GM11168 (cell line): ENCODE results near the gene CFAP251.
"Not testable (repeated sequence)": the region's sequence is repeated elsewhere in the genome, so short reads cannot be mapped to it uniquely, and the experiment has no call there.

Experiments used
- in situ Hi-C: fragments of 300-500 bp; cut with MboI; formaldehyde crosslinking; loops from one replicate; pipeline ENCODE4 v1.12.0; 2022; ENCODE audit warnings: low sequenced_read_pairs; ENCODE audit not compliant: unreplicated experiment

Gene CFAP251, protein sequence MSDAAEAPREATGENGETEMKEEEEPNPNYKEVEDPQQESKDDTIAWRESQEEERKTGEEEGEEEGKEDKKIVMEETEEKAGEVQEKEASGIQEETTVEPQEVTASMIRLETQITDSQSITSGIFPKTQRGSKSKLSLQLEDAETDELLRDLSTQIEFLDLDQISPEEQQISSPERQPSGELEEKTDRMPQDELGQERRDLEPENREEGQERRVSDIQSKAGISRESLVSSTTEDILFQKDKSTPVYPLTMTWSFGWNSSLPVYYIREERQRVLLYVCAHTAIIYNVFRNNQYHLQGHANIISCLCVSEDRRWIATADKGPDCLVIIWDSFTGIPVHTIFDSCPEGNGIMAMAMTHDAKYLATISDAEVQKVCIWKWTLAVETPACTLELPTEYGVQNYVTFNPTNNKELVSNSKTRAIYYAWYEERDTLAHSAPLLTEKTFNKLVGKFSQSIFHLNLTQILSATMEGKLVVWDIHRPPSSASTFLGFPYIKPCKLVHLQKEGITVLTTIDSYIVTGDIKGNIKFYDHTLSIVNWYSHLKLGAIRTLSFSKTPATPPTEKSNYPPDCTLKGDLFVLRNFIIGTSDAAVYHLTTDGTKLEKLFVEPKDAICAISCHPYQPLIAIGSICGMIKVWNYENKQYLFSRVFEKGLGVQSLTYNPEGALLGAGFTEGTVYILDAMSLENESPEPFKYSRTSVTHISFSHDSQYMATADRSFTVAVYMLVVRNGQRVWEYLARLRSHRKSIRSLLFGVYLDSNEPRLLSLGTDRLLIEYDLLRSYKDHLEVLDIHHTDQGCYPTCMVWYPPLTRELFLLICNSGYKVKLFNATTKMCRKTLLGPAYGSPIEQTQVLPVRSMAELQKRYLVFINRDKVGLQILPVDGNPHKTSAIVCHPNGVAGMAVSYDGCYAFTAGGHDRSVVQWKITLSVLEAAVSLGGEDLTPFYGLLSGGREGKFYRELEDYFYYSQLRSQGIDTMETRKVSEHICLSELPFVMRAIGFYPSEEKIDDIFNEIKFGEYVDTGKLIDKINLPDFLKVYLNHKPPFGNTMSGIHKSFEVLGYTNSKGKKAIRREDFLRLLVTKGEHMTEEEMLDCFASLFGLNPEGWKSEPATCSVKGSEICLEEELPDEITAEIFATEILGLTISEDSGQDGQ

DNA sequence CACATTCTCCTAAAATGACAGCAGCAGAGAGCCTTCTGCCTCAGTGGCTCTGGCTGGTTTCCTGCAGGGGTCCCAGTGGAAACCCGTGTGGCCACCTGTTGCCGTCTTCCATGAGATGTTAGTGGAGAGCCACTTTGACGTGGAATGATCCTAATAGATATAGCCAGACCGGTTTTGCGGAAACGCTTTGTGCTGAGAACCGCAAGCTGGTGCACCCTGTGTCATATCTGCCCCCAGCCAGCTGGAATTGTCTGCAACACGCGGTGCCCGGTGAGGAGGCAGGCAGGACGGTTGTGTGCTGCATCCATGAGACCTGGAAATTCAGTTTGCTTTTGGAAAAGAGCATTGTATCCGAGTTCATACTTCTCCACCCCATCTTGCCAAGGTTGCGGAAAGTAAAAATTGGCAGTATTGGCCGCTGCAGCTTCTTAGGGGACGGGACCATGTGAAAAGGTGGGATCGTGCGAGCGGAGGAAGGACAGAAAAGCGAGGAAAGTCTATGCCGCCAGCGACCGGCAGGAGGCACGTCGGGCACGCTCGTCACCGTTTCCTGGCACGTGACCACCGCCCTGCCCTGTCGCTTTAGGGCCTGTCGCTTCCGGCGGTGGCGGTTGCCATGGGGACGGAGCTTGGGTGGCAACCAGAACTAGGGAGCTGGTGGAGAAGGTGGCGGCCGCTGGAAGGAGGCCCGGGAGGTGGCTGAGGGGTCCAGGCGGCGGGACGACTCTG, at the start of gene CFAP251:
Gene CFAP251 (plus strand): TSS at position 643 of the 729 bp plus-strand sequence. CDS start 2,714 bp downstream, outside the sequence.
- in situ Hi-C loops = no loop called here

DNA sequence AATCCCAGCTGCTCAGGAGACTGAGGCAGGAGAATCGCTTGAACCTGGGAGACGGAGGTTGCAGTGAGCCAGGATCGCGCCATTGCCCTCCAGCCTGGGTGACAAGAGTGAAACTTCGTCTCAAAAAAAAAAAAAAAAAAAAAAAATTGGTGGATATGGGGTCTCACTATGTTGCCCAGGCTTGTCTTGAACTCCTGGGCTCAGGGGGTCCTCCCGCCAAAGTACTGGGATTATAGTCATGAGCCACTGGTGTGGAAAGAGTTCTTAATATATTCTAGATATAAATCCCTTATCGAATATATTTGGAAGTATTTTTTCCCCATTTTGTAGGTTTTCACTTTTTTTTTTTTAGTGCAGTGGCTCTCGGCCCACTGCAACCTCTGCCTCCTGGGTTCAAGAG, 49.2 kb upstream of the CFAP251 start:
- in situ Hi-C loops = not testable (repeated sequence)

DNA sequence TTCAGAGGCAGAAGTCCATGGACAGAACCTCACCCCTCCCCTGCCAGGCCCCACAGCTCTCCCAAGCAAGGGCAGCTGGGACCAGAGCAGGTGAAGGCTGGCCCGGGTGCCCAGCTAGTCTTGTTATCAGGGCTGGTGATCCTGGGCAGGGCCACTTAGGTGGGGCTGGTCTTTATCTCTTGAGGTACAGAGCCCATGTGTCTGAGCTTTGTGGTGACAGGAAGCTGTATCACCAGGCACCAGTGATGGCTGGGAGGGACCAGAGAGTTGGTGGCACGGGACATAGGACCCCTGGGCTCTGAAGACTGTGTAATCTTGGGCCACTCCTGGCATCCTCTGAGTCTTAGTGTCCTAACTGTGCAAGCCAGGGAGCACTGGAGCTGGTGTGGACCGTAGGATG, 46.9 kb upstream of the CFAP251 start:
- in situ Hi-C loops = no loop called here

DNA sequence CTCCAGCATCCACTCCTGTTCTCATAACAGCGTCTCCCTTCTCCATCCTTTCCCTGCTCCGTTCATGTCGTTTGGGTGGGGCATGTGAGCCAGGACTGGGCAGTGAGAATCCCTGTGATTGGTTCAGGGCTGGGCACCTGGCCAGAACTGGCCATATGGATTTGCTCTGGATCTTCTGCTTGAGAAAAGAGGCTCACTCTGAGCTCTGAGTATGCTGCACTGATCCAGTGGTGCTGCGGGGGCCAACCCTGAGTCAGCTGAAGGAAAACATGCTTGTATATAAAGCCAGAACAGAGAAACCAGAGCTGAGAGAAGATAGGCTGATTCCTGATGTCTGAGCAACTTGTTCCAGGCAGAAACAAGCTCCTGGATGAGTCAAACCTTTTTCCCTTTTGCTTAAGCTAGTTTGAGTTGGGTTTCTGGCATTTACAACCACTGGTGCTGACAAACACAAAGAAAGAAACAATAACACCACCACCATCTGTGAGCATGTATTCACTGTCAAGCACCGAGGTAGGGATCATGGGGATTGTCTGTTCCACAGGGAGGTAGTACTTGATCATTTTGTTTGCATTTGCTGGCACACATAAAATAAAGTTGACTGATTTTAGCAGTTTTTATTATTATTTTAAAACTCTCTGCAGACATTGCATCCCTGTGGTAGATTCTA, 45.7 kb upstream of the CFAP251 start:
- in situ Hi-C loops = no loop called here

GRCh38 chr12:121873216-121873569, 45.2 kb upstream of the CFAP251 start:
- in situ Hi-C loops = no loop called here

- in situ Hi-C loops = no loop called here
Measured at GRCh38 chr12:121874071-121874470, 44.3 kb upstream of the CFAP251 start.

GRCh38 chr12:121875582-121875981, 42.8 kb upstream of the CFAP251 start:
- in situ Hi-C loops = no loop called here

GRCh38 chr12:121876080-121876447, 42.3 kb upstream of the CFAP251 start:
- in situ Hi-C loops = not testable (repeated sequence)

GRCh38 chr12:121883315-121883660, 35.1 kb upstream of the CFAP251 start:
- in situ Hi-C loops = no loop called here

DNA sequence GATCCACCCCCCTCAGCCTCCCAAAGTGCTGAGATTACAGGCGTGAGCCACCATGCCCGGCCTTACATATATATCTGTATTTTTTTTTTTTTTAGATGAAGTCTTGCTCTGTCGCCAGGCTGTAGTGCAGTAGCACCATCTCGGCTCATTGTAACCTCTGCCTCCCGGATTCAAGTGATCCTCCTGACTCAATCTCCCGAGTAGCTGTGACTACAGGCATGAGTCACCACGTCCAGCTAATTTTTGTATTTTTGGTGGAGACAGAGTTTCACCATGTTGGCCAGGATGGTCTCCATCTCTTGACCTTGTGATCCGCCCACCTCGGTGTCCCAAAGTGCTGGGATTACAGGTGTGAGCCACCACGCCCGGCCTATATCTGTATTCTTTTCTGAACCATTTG, 33.3 kb upstream of the CFAP251 start:
- in situ Hi-C loops = not testable (repeated sequence)

DNA sequence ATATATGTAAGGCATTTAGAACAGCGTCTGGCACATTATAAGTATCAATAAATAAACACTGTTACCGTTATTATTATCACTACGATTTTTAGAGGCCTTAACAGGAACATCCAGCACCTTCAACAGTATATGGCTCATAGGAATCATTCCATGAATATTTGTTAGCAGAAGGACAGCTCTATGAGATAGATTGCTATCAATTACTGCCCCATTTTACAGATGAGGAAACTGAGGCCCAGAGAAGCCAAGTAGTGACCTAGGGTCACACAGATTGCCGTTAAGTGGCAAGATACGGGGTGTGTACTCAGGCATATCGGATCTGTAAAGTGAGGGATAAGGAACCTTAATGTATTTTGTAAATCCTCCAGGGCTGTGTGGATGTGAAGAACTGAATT, 30.3 kb upstream of the CFAP251 start:
- in situ Hi-C loops = no loop called here

DNA sequence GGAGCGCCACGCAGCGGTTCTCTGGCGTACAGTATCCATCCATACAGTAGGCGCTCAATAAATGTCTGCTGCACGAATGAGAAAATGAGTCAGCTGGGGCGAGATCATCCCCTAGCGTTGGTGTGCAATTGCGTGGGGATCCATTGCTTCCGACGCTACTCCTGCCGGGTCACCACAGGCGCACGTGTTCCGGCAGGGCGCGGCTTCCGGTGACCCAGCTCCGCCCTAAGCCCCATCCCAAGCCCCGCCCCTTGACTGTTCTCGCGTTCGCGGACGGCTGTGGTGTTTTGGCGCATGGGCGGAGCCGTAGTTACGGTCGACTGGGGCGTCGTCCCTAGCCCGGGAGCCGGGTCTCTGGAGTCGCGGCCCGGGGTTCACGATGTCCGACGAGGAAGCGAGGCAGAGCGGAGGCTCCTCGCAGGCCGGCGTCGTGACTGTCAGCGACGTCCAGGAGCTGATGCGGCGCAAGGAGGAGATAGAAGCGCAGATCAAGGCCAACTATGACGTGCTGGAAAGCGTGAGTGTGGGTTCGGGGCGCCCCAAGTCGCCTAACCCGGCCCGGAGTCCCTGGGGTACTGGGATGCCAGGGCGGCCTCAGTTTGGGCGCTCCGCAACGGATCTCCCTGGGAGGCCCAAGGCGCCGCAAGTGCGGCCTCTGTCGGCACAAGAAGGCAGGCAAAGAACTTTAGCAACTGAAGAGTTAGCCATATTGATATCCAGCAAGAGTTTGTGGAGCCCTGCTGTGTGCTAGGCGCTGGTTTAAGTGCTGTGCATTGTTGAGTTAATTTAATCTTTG, 29.7 kb upstream of the CFAP251 start, which contains the start of gene PSMD9:
Gene PSMD9 (plus strand): TSS at position 313 of the 796 bp plus-strand sequence. CDS start 67 bp downstream, at position 380.
- in situ Hi-C loops = no loop called here

DNA sequence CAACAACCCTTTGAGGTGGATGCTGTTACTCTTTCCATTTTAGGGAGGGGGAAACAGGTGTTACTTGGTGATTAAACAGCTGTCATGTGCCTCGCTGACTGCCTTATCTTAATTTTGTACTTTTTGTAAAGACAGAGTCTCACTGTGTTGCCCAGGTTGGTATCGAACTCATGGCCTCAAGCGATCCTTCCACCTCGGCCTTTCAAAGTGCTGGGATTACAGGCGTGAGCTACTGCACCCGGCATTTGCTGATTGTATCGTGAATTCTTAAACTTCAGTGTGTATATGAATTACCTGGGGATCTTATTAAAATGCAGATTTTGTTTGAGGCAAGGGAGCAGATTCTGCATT, 29.1 kb upstream of the CFAP251 start:
- in situ Hi-C loops = no loop called here

GRCh38 chr12:121889661-121890060, 28.7 kb upstream of the CFAP251 start:
- in situ Hi-C loops = not testable (repeated sequence)

DNA sequence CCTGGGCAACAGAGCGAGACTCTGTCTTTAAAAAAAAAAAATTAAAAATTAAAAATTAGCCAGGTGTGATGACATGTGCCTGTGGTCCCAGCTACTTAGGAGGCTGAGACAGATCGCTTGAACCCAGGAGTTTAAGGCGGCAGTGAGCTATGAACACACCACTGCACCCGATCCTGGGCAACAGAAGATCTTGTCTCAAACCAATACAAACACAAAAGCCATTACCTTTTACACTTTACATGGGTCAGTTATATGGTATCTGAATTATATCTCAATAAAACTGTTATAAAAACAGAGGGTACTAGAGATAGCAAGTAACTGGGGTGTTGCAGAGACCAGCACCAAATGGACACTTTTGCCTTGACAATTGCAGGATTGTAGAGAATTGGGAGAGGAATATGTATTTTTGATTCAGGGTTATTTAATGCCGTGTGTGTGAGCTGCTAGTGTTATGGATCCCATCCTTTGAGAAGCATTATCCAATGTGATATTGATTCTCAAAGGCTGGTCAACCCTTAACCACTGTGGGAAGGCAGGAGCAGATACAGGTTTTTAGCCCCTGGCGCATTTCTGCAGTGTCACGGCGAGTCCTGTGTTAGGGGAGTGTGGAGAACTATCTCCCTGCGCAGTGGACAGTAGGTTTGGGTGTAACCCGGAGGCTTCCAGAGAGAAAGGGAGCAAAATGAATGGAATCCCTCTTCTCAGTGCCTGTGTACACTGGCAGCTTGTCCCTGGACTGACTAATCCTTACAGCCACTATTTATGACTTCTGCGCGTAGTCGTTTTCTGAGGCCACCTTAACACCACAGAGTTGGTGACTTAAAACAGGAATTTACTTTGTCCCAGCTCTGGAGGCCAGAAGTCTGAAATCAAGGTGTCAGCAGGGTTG, 25.5 kb upstream of the CFAP251 start:
- in situ Hi-C loops = no loop called here

DNA sequence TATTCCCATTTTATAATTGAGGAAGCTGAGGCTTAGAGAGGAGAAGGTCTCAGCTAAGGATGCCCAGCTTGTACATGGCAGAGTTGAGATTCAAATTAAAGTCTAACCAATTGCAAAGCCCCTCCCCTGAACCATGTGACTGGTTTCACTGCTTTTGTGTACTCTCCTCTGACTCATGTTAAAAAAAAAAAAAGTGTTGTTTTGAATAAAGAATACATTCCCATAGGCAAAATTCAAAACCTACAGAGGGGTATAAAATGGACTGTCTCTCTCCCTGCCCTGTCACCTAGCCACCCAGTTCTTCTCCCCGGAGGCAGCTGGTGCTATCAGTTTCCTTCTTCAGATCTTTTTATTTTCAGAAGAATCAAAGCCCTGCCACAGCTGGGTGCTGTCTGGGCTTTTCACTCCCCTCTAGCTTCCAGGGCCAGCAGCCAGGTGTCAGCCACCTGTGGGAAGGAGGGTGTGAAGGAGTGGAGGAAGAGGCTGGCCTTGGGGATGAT, 24.4 kb upstream of the CFAP251 start:
- in situ Hi-C loops = no loop called here

- in situ Hi-C loops = no loop called here
Measured at GRCh38 chr12:121894633-121895032, 23.8 kb upstream of the CFAP251 start.

DNA sequence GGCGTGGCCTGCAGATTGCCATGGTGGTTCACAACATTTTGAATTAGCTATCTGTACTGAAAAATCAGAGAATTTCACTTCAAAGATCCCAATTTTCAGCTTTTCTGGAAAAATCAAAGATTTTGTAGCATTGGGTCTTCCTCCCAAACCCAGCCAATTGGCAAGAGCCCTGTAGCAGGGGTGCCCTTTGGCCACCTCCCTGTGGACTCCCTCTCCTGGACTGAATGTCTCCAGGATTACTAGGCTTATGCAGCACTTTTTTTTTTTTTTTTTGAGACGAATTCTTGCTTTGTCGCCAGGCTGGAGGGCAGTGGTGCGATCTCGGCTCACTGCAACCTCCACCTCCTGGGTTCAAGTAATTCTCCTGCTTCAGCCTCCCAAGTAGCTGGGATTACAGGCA, 20.1 kb upstream of the CFAP251 start:
- in situ Hi-C loops = no loop called here
